Breast epithelium (tissue), 3 donors: ENCODE measurements around the gene PLB1.

Experiments used
- CTCF ChIP-seq, 3 donors: fragments of 450-650 bp; IDR thresholded peaks; one replicate each; pipeline ENCODE4 v1.5.1; 2016 to 2017; ENCODE audit warnings: antibody characterized with exemption in 3 of 3, mild to moderate bottlenecking in 3 of 3, moderate library complexity in 3 of 3
- POLR2A ChIP-seq: fragments of 450-650 bp; IDR thresholded peaks from one replicate; pipeline ENCODE4 v1.6.1; 2016; ENCODE audit warnings: antibody characterized with exemption, mild to moderate bottlenecking, moderate library complexity

- TF ChIP-seq POLR2A: no peak
- no peak for TF ChIP-seq CTCF (IDR thresholded peaks at IDR 0.05)
These were observed 26.6 kb downstream of the PLB1 start for GRCh38 chr2:28522481-28522880.
